ENCODE measurements around the gene SPI1.

SPI1 gene

DNA sequence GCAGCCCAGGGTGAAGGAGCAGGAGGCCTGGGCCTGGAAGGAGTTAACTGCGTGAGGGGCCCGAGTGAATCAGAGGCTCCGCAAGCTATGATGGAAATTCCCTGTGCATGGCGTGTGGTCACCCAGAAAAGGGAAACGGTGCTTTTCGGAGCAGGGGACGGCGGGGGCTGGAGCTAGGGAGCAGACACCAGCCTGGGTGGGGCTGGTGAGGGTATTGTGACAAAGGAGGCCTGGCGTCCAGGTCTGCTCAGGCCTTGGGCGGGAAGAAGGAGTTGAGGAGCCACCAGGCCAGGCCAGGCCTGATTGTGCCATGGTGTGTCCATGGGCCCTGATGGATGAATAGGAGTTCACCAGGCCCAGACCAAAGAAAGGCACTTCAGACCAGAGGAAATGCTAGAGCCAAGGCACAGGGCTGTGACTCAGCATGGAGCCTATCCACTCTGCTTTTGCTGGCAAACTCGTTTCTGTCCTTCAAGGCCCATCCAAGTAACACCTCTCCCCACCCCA lies 12.8 kb upstream of the SPI1 start:
- Histone ChIP-seq H3K9me3 (ENCODE audit: low read length) (no peaks in the 10 kb centered on the region), H3K4me3 (ENCODE audit: low read depth in 1 of 2, low read length in 2 of 2) (no peak overlapping the region), H3K27ac (ENCODE audit: low read depth, low read length) (no peak overlapping the region), H3K36me3 (ENCODE audit: insufficient read depth, low read length) (no peaks in the 10 kb centered on the region), H3K4me1 (ENCODE audit: insufficient read depth, low read length) (no peaks in the 10 kb centered on the region), H3K27me3 (ENCODE audit: control insufficient read depth in 1 of 2, insufficient read depth in 2 of 2, low read length in 2 of 2) (no peaks in the 10 kb centered on the region), H3K9ac (ENCODE audit: low read length) (no peak overlapping the region)

DNA sequence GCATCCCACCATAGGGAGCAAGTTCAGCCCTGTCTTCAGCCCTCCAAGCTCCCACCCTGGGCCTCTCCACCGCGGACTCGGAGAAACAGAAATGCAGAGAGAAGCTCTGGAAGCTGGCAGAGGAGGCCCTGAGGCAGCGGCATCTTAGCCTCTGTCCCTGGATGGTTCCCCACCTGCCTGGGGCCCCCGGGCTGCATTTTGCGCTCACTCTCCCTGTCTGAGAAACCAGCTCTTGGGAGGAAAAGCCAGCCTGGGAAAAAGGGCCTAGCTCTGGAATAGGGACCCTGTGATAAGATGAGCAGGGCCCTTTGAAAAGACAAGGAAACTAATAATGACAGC lies 12.0 kb upstream of the SPI1 start:
- Histone ChIP-seq H3K27me3 (ENCODE audit: control insufficient read depth in 1 of 2, insufficient read depth in 2 of 2, low read length in 2 of 2) (no peaks in the 10 kb centered on the region), H3K4me3 (ENCODE audit: low read depth in 1 of 2, low read length in 2 of 2) (no peak overlapping the region), H3K9ac (ENCODE audit: low read length) (no peak overlapping the region), H3K27ac (ENCODE audit: low read depth, low read length) (no peak overlapping the region), H3K9me3 (ENCODE audit: low read length) (no peaks in the 10 kb centered on the region), H3K36me3 (ENCODE audit: insufficient read depth, low read length) (no peaks in the 10 kb centered on the region), H3K4me1 (ENCODE audit: insufficient read depth, low read length) (no peaks in the 10 kb centered on the region)

DNA sequence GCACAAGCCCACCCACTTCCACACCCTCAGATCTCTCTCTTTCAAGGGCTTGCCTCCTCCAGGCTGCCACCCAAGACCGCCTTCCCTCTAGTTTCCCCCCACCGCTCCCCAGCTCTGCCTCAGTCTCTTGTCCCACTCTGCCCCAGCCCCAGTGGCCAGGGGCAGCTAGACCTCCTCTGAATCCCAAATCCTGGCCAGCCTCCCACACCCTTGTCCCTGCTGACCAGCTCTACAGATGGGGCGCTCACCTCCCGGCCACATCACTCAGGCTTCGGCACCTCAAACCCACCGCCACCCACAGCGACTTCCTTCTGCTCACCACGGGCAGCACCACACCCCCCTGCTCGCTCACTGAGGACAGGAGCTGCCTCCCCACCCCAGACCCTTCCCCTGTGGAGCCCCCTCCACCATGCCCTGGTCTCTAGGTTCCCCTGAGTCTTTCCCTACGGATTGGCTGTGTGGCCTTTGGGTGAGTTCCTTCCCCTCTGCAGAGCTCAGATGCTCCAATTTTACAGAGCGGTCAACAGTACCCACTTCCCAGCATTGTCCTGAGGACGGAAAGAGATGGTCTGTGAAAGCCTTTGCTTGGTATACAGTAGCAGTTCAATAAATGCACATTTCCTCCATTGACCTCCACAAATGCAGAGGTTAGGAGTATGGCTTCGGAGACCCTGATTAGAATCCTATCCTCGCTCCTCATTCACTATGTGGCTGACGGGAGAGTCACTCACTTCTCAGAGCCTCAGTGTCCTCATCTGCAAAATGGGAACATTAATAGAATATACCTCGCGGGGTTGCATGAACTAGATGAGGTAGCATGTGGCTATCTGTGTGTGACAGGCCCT lies 11.5 kb upstream of the SPI1 start:
- H3K9ac ChIP-seq (ENCODE audit: low read length), result no peak overlapping the region
- H3K36me3 ChIP-seq (ENCODE audit: insufficient read depth, low read length), result no peaks in the 10 kb centered on the region
- no peak overlapping the region for H3K4me3 ChIP-seq (ENCODE audit: low read depth in 1 of 2, low read length in 2 of 2)
- H3K4me1 ChIP-seq (ENCODE audit: insufficient read depth, low read length), result no peaks in the 10 kb centered on the region
- H3K27me3 ChIP-seq (ENCODE audit: control insufficient read depth in 1 of 2, insufficient read depth in 2 of 2, low read length in 2 of 2), result no peaks in the 10 kb centered on the region
- H3K9me3 ChIP-seq (ENCODE audit: low read length), result no peaks in the 10 kb centered on the region
- H3K27ac ChIP-seq (ENCODE audit: low read depth, low read length), result no peak overlapping the region

- no peaks in the 10 kb centered on the region for H3K4me1 ChIP-seq (ENCODE audit: insufficient read depth, low read length)
- no peaks in the 10 kb centered on the region for H3K27me3 ChIP-seq (ENCODE audit: control insufficient read depth in 1 of 2, insufficient read depth in 2 of 2, low read length in 2 of 2)
- no peak overlapping the region for H3K4me3 ChIP-seq (ENCODE audit: low read depth in 1 of 2, low read length in 2 of 2)
- no peak overlapping the region for H3K27ac ChIP-seq (ENCODE audit: low read depth, low read length)
- no peak overlapping the region for H3K9ac ChIP-seq (ENCODE audit: low read length)
- no peaks in the 10 kb centered on the region for H3K36me3 ChIP-seq (ENCODE audit: insufficient read depth, low read length)
- no peaks in the 10 kb centered on the region for H3K9me3 ChIP-seq (ENCODE audit: low read length)
These were observed 10.6 kb upstream of the SPI1 start for GRCh38 chr11:47388697-47389576.

GRCh38 chr11:47387944-47388696 lies 9.8 kb upstream of the SPI1 start:
- H3K9me3 ChIP-seq (ENCODE audit: low read length), result no peaks in the 10 kb centered on the region
- no peak overlapping the region for H3K4me3 ChIP-seq (ENCODE audit: low read depth in 1 of 2, low read length in 2 of 2)
- H3K27me3 ChIP-seq (ENCODE audit: control insufficient read depth in 1 of 2, insufficient read depth in 2 of 2, low read length in 2 of 2), result no peaks in the 10 kb centered on the region
- no peak overlapping the region for H3K27ac ChIP-seq (ENCODE audit: low read depth, low read length)
- H3K36me3 ChIP-seq (ENCODE audit: insufficient read depth, low read length), result no peaks in the 10 kb centered on the region
- no peaks in the 10 kb centered on the region for H3K4me1 ChIP-seq (ENCODE audit: insufficient read depth, low read length)
- no peak overlapping the region for H3K9ac ChIP-seq (ENCODE audit: low read length)

- no peak overlapping the region for H3K9ac ChIP-seq (ENCODE audit: low read length)
- no peak overlapping the region for H3K4me3 ChIP-seq (ENCODE audit: low read depth in 1 of 2, low read length in 2 of 2)
- H3K36me3 ChIP-seq (ENCODE audit: insufficient read depth, low read length), result no peaks in the 10 kb centered on the region
- H3K9me3 ChIP-seq (ENCODE audit: low read length), result no peaks in the 10 kb centered on the region
- H3K27ac ChIP-seq (ENCODE audit: low read depth, low read length), result no peak overlapping the region
- no peaks in the 10 kb centered on the region for H3K4me1 ChIP-seq (ENCODE audit: insufficient read depth, low read length)
- H3K27me3 ChIP-seq (ENCODE audit: control insufficient read depth in 1 of 2, insufficient read depth in 2 of 2, low read length in 2 of 2), result no peaks in the 10 kb centered on the region
These were observed 6.2 kb upstream of the SPI1 start for GRCh38 chr11:47384498-47384897.

- no peak overlapping the region for H3K27ac ChIP-seq (ENCODE audit: low read depth, low read length)
- H3K9me3 ChIP-seq (ENCODE audit: low read length), result no peaks in the 10 kb centered on the region
These were observed 4.7 kb upstream of the SPI1 start for GRCh38 chr11:47383071-47383470.

DNA sequence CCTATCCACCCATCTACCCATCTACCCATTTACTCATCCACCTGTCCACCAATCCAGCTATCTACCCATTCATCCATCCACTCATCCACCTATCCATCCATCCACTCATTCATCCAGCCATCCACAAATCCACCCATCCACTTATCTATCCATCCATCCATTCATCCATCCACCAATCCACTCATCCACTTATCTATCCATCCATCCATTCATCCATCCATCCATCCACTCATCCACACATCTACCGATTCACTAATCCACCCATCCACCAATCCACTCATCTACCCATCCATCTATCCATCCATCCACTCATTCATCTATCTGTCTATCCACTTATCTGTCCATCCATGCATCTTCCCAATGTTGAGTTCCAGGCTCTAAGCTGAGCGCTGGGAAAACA lies 1.7 kb upstream of the SPI1 start:
- no peaks in the 10 kb centered on the region for H3K9me3 ChIP-seq (ENCODE audit: low read length)
- H3K27me3 ChIP-seq (ENCODE audit: control insufficient read depth in 1 of 2, insufficient read depth in 2 of 2, low read length in 2 of 2), result no peaks in the 10 kb centered on the region
- H3K9ac ChIP-seq (ENCODE audit: low read length), result no peak overlapping the region
- no peak overlapping the region for H3K4me3 ChIP-seq (ENCODE audit: low read depth in 1 of 2, low read length in 2 of 2)
- no peaks in the 10 kb centered on the region for H3K4me1 ChIP-seq (ENCODE audit: insufficient read depth, low read length)
- H3K27ac ChIP-seq (ENCODE audit: low read depth, low read length), result no peak overlapping the region
- no peaks in the 10 kb centered on the region for H3K36me3 ChIP-seq (ENCODE audit: insufficient read depth, low read length)

More at GRCh38 chr11:47383071-47383470, 4.7 kb upstream of the SPI1 start:
- no peaks in the 10 kb centered on the region for H3K4me1 ChIP-seq (ENCODE audit: insufficient read depth, low read length)
- H3K4me3 ChIP-seq (ENCODE audit: low read depth in 1 of 2, low read length in 2 of 2), result no peak overlapping the region
- H3K36me3 ChIP-seq (ENCODE audit: insufficient read depth, low read length), result no peaks in the 10 kb centered on the region
- H3K27me3 ChIP-seq (ENCODE audit: control insufficient read depth in 1 of 2, insufficient read depth in 2 of 2, low read length in 2 of 2), result no peaks in the 10 kb centered on the region
- H3K9ac ChIP-seq (ENCODE audit: low read length), result no peak overlapping the region

DNA sequence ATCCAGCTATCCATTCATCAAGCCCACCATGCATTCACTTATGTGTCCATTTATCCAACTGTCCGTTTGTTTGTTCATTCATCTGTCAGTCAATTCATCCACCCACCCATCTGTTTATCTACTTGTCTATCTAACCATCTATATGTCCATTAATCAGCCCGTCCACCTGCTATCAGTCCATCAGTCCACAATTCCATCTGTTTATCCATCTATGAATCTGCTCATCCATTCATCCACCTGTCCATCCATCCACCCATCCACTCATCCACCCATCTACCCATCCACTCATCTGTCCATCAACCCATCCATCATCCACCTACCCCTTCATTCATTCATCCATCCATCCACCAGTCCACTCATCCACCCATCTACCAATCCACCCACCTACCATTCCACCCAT lies 970 bp upstream of the SPI1 start:
- Histone ChIP-seq H3K9me3 (ENCODE audit: low read length) (no peaks in the 10 kb centered on the region), H3K27ac (ENCODE audit: low read depth, low read length) (no peak overlapping the region), H3K9ac (ENCODE audit: low read length) (no peak overlapping the region), H3K36me3 (ENCODE audit: insufficient read depth, low read length) (no peaks in the 10 kb centered on the region), H3K4me1 (ENCODE audit: insufficient read depth, low read length) (no peaks in the 10 kb centered on the region), H3K4me3 (ENCODE audit: low read depth in 1 of 2, low read length in 2 of 2) (no peak overlapping the region), H3K27me3 (ENCODE audit: control insufficient read depth in 1 of 2, insufficient read depth in 2 of 2, low read length in 2 of 2) (no peaks in the 10 kb centered on the region)

GRCh38 chr11:47378836-47379170 lies 456 bp upstream of the SPI1 start:
- Histone ChIP-seq H3K27me3 (ENCODE audit: control insufficient read depth in 1 of 2, insufficient read depth in 2 of 2, low read length in 2 of 2) (no peaks in the 10 kb centered on the region), H3K4me1 (ENCODE audit: insufficient read depth, low read length) (no peaks in the 10 kb centered on the region), H3K9me3 (ENCODE audit: low read length) (no peaks in the 10 kb centered on the region), H3K36me3 (ENCODE audit: insufficient read depth, low read length) (no peaks in the 10 kb centered on the region), H3K27ac (ENCODE audit: low read depth, low read length) (no peak overlapping the region), H3K4me3 (ENCODE audit: low read depth in 1 of 2, low read length in 2 of 2) (no peak overlapping the region), H3K9ac (ENCODE audit: low read length) (no peak overlapping the region)

- Histone ChIP-seq H3K27ac (ENCODE audit: low read depth, low read length) (no peak overlapping the region), H3K4me3 (ENCODE audit: low read depth in 1 of 2, low read length in 2 of 2) (no peak overlapping the region), H3K9ac (ENCODE audit: low read length) (no peak overlapping the region), H3K27me3 (ENCODE audit: control insufficient read depth in 1 of 2, insufficient read depth in 2 of 2, low read length in 2 of 2) (no peaks in the 10 kb centered on the region), H3K9me3 (ENCODE audit: low read length) (no peaks in the 10 kb centered on the region), H3K4me1 (ENCODE audit: insufficient read depth, low read length) (no peaks in the 10 kb centered on the region), H3K36me3 (ENCODE audit: insufficient read depth, low read length) (no peaks in the 10 kb centered on the region)
These were observed 757 bp downstream of the SPI1 start for GRCh38 chr11:47377571-47378009.

All from muscle layer of colon (tissue), 2 donors.